Measurements from ENCODE around the gene BHLHE23. TPM values are rescaled to one million over a fixed set of nuclear protein-coding genes. Genes with fewer than 3 reads are reported as not detected.

BHLHE23 gene
- total RNA-seq, 1 experiment from 2014 or later = not detected

DNA sequence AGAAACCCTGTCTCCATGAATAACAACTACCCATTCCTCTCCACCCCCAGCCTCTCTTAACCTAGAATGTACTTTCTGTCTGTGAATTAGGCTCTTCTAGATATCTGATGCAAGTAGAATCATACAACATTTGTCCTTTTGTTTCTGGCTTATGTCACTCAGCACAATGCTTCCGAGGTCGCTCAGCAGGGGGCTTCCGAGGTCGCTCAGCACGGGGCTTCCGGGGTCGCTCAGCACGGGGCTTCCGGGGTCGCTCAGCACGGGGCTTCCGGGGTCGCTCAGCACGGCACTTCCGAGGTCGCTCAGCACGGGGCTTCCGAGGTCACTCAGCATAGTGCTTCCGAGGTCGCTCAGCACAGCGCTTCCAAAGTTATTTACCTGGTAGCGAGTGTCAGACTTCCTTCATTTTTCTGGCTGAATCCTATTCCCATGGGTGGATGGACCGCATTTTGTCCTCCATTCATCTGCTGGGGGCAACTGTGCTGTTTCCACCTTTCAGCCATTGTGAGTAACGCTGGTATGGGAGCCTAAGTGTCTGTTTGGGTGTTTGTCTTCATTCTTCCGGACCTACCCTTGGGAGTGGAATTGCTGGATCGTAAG lies 31.0 kb upstream of the BHLHE23 start (continued):
- no peak for TF ChIP-seq ATF3 (IDR thresholded peaks at IDR 0.05)
- TF ChIP-seq SP1 (IDR thresholded peaks at IDR 0.05; ENCODE audit: low read depth) = no peak
- no peak for TF ChIP-seq EZH2phosphoT487 (IDR thresholded peaks at IDR 0.05; ENCODE audit: borderline replicate concordance)

DNA sequence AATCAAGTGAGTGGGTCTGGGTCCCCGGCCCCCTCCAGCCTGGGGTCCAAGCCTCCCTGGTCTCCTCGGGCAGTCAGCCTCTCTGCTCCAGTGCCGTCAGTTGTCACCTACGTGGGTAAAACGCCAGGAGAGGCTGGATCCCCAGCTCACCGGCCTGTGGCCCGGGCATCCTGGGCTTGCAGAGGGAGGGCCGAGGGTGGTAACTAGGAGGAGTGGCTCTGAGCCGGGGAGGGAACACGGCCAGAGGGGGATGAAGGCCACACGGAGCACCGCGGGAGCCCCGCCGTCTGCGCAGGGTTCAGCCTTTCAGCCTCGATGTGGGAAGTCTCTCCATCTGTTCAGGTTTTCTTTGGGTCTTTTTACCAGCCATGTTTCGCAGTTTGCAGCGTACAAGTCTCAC lies 29.5 kb upstream of the BHLHE23 start:
- DNase-seq (ENCODE audit: low read depth, low spot score) = no peak
- no peaks in the 10 kb centered on the region for H4K20me1 ChIP-seq (ENCODE audit: insufficient read depth)
- CTCF ChIA-PET = no interaction called here
- no peak overlapping the region for H3K9ac ChIP-seq (ENCODE audit: low read length)
- H3K4me2 ChIP-seq (ENCODE audit: low read length) = no peak overlapping the region
- no peaks in the 10 kb centered on the region for H3K36me3 ChIP-seq (ENCODE audit: control insufficient read depth in 1 of 2, insufficient read depth in 2 of 2, low read length in 2 of 2)
- H2AFZ ChIP-seq (ENCODE audit: low read depth, low read length, poor library complexity, severe bottlenecking) = no peak overlapping the region
- H3K4me3 ChIP-seq (replicated peaks in 1 of 2; ENCODE audit: low read depth in 1 of 2, low read length in 2 of 2) = no peak overlapping the region
- no TSS peak for BruUV-seq (replicated peaks)
- no peaks in the 10 kb centered on the region for H3K4me1 ChIP-seq (ENCODE audit: control insufficient read depth in 1 of 2, insufficient read depth in 2 of 2, low read length in 2 of 2)
- H3K9me2 ChIP-seq (ENCODE audit: insufficient read depth) = no peaks in the 10 kb centered on the region
- H3K79me2 ChIP-seq (ENCODE audit: insufficient read depth, low read length) = no peaks in the 10 kb centered on the region
- H3K27me3 ChIP-seq (ENCODE audit: insufficient read depth, low read length) = peaks cover 19% of the 10 kb centered on the region
- no peaks in the 10 kb centered on the region for H3K9me3 ChIP-seq (ENCODE audit: control insufficient read depth in 1 of 2, insufficient read depth in 1 of 2, low read depth in 1 of 2, low read length in 2 of 2)
- H3K27ac ChIP-seq (ENCODE audit: low read depth, low read length) = no peak overlapping the region
- TF ChIP-seq YY1 (IDR thresholded peaks at IDR 0.05; ENCODE audit: extremely low read depth, insufficient replicate concordance, low read depth, low read length) = no peak
- no peak for TF ChIP-seq RAD21 (IDR thresholded peaks at IDR 0.05; ENCODE audit: low read depth)
- no peak for TF ChIP-seq SP1 (IDR thresholded peaks at IDR 0.05; ENCODE audit: low read depth)
- TF ChIP-seq EZH2phosphoT487 (IDR thresholded peaks at IDR 0.05; ENCODE audit: borderline replicate concordance) = no peak
- no peak for TF ChIP-seq ELF1 (IDR thresholded peaks at IDR 0.05; ENCODE audit: borderline replicate concordance, low read depth)
- TF ChIP-seq, protein P1, sequence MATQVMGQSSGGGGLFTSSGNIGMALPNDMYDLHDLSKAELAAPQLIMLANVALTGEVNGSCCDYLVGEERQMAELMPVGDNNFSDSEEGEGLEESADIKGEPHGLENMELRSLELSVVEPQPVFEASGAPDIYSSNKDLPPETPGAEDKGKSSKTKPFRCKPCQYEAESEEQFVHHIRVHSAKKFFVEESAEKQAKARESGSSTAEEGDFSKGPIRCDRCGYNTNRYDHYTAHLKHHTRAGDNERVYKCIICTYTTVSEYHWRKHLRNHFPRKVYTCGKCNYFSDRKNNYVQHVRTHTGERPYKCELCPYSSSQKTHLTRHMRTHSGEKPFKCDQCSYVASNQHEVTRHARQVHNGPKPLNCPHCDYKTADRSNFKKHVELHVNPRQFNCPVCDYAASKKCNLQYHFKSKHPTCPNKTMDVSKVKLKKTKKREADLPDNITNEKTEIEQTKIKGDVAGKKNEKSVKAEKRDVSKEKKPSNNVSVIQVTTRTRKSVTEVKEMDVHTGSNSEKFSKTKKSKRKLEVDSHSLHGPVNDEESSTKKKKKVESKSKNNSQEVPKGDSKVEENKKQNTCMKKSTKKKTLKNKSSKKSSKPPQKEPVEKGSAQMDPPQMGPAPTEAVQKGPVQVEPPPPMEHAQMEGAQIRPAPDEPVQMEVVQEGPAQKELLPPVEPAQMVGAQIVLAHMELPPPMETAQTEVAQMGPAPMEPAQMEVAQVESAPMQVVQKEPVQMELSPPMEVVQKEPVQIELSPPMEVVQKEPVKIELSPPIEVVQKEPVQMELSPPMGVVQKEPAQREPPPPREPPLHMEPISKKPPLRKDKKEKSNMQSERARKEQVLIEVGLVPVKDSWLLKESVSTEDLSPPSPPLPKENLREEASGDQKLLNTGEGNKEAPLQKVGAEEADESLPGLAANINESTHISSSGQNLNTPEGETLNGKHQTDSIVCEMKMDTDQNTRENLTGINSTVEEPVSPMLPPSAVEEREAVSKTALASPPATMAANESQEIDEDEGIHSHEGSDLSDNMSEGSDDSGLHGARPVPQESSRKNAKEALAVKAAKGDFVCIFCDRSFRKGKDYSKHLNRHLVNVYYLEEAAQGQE (IDR thresholded peaks at IDR 0.05; ENCODE audit: low read depth) = no peak
- no peak for TF ChIP-seq ZFX (IDR thresholded peaks at IDR 0.05)
- RAD21 ChIA-PET (ENCODE audit: low non-redundant PET in 1 of 2, low total read pairs in 2 of 2, uncharacterized antibody in 2 of 2, unreplicated experiment in 2 of 2) = no interaction called here
- intact Hi-C loops (cut with micrococcal nuclease) = no loop called here
- ATAC-seq = no peak
- POLR2A ChIA-PET = no interaction called here

Data from HCT116 (cell line).